Endothelial cell of umbilical vein (primary cell): ENCODE data around the gene ADAMTS12. TPM values are rescaled to one million over a fixed set of nuclear protein-coding genes. Genes with fewer than 3 reads are reported as not detected.

Experiments used
- BruUV-seq: library from RNA; stranded (reverse); fragments of 400-500 nt; replicated peaks from 2 replicates; lab custom pipeline; 2021; lab: Mats Ljungman, UMichigan
- CTCF ChIA-PET: fragments of 300-600, 350-600 bp; sonication (Branson Sonifier 250); formaldehyde crosslinking; loops from one replicate; lab custom pipeline; 2021; ENCODE audit warnings: antibody characterized with exemption, inconsistent platforms; lab: Charles Lee
- POLR2A ChIA-PET: fragments of 300-600, 350-600 bp; sonication (Branson Sonifier 250); formaldehyde crosslinking; loops from one replicate; lab custom pipeline; 2021; ENCODE audit warnings: antibody characterized with exemption, inconsistent platforms; lab: Charles Lee
- DNase-seq: peaks from one replicate; pipeline ENCODE4 v3.0.0-alpha.2; 2011; ENCODE audit warnings: low read depth, low spot score
- FAIRE-seq: peaks from 2 replicates; lab custom pipeline; 2011; peaks lifted over from hg19 to GRCh38; lab: Jason Lieb, UNC
- H2AFZ ChIP-seq: 2 replicates; pipeline ENCODE4 v1.6.0; 2012; ENCODE audit warnings: low read depth, low read length, control low read depth, inconsistent platforms
- H3K27ac ChIP-seq: 2 replicates; pipeline ENCODE4 v1.5.1; 2011; ENCODE audit warnings: low read depth, mild to moderate bottlenecking, control low read depth, low read length, moderate library complexity; ENCODE audit not compliant: insufficient read depth
- H3K27me3 ChIP-seq, 2 experiments: 2 replicates each; pipeline versions ENCODE4 v1.6.0 to v1.6.1; 2011; ENCODE audit warnings: low read length in 2 of 2, mixed read lengths in 1 of 2; ENCODE audit not compliant: control insufficient read depth in 2 of 2, insufficient read depth in 2 of 2
- H3K36me3 ChIP-seq, 2 experiments: 2 replicates in 1 of 2; 3 replicates in 1 of 2; pipeline ENCODE4 v1.5.1; 2011; ENCODE audit warnings: low read length in 2 of 2, mild to moderate bottlenecking in 1 of 2, moderate library complexity in 1 of 2; ENCODE audit not compliant: control insufficient read depth in 2 of 2, insufficient read depth in 2 of 2; ENCODE audit errors: extremely low read depth in 1 of 2
- H3K4me1 ChIP-seq: 3 replicates; pipeline ENCODE4 v1.5.1; 2011; ENCODE audit warnings: mild to moderate bottlenecking, low read length; ENCODE audit not compliant: control insufficient read depth, insufficient read depth; ENCODE audit errors: extremely low read depth
- H3K4me2 ChIP-seq: 2 replicates; pipeline ENCODE4 v1.6.1; 2011; ENCODE audit warnings: low read length, control low read depth, mixed read lengths; ENCODE audit not compliant: insufficient read depth
- H3K4me3 ChIP-seq, 3 experiments: fragments of 200-600 bp in 1 of 3; sonication (generic), shearing (Covaris generic) in 1 of 3; replicated peaks in 1 of 3; 2 replicates each; pipeline ENCODE4 v1.5.1; 2011 to 2016; ENCODE audit warnings: control low read depth in 3 of 3, low read length in 3 of 3, mild to moderate bottlenecking in 2 of 3, inconsistent platforms in 1 of 3, low read depth in 1 of 3, moderate library complexity in 1 of 3; ENCODE audit not compliant: insufficient read depth in 1 of 3
- H3K79me2 ChIP-seq: 2 replicates; pipeline ENCODE4 v1.6.0; 2012; ENCODE audit warnings: low read length, inconsistent platforms; ENCODE audit not compliant: control insufficient read depth, insufficient read depth
- H3K9ac ChIP-seq: replicated peaks from 2 replicates; pipeline ENCODE3; 2011; ENCODE audit warnings: low read length, control low read depth; ENCODE audit not compliant: insufficient read depth; ENCODE audit errors: extremely low read depth
- H3K9me1 ChIP-seq: replicated peaks from 3 replicates; pipeline ENCODE4 v1.6.0; 2011; ENCODE audit warnings: mild to moderate bottlenecking, low read length; ENCODE audit not compliant: control insufficient read depth, insufficient read depth; ENCODE audit errors: extremely low read depth
- H3K9me3 ChIP-seq: replicated peaks from 2 replicates; pipeline ENCODE4 v1.5.1; 2012; ENCODE audit warnings: low read length, inconsistent platforms; ENCODE audit not compliant: control insufficient read depth, insufficient read depth
- H4K20me1 ChIP-seq: replicated peaks from 2 replicates; pipeline ENCODE3; 2011; ENCODE audit warnings: mild to moderate bottlenecking, low read length; ENCODE audit not compliant: control insufficient read depth, insufficient read depth; ENCODE audit errors: extremely low read depth
- EZH2 ChIP-seq: IDR thresholded peaks from 2 replicates; pipeline ENCODE4 v1.6.1; 2012; ENCODE audit warnings: borderline replicate concordance, low read depth, mild to moderate bottlenecking, moderate library complexity, low read length, inconsistent platforms; ENCODE audit not compliant: severe bottlenecking
- FOS ChIP-seq: IDR thresholded peaks from 2 replicates; pipeline ENCODE4 v1.6.1; 2011; ENCODE audit warnings: mild to moderate bottlenecking, low read length, moderate library complexity, borderline replicate concordance; ENCODE audit not compliant: insufficient read depth
- GATA2 ChIP-seq: IDR thresholded peaks from 2 replicates; pipeline ENCODE4 v1.7.0; 2011; ENCODE audit warnings: low read depth, mild to moderate bottlenecking, moderate library complexity, mixed read lengths, low read length; ENCODE audit not compliant: insufficient read length, insufficient read depth
- JUN ChIP-seq: IDR thresholded peaks from 2 replicates; pipeline ENCODE4 v1.6.1; 2011; ENCODE audit warnings: borderline replicate concordance, low read depth; ENCODE audit not compliant: insufficient read length, insufficient read depth
- MYC ChIP-seq: IDR thresholded peaks from one replicate; pipeline ENCODE4 v1.6.1; 2011; ENCODE audit warnings: mild to moderate bottlenecking, low read depth, low read length
- POLR2A ChIP-seq: IDR thresholded peaks from 2 replicates; pipeline ENCODE4 v1.6.1; 2012; ENCODE audit warnings: low read depth, mild to moderate bottlenecking, control low read depth, low read length
- POLR2AphosphoS5 ChIP-seq: IDR thresholded peaks from 2 replicates; pipeline ENCODE4 v1.6.1; 2012; ENCODE audit warnings: low read depth, mild to moderate bottlenecking, control low read depth, low read length, moderate library complexity; ENCODE audit not compliant: insufficient read depth
- dilution Hi-C: fragments of 300-500 bp; cut with MboI; formaldehyde crosslinking; loops from one replicate; pipeline ENCODE4 v1.15.0; 2019; ENCODE audit warnings: low sequenced_read_pairs; ENCODE audit not compliant: extremely low pct_ligation_motif_present
- intact Hi-C: fragments of 100-400 bp; cut with micrococcal nuclease; formaldehyde crosslinking; loops from one replicate; pipeline ENCODE4 v1.10.0; 2022
- polyA plus RNA-seq, 4 experiments: library from polyadenylated mRNA; depleted of rRNA in 3 of 4; stranded (reverse) in 3 of 4; unstranded in 1 of 4; fragments of >200 nt; gene quantifications; 2 replicates each; pipeline versions ENCODE4 v1.2.1 to v1.2.3, GENCODE V29; 2011 to 2012; ENCODE audit warnings: missing spikeins in 1 of 4
- total RNA-seq: library from RNA; stranded (reverse); gene quantifications from 2 replicates; pipeline ENCODE4 v1.2.3, GENCODE V29; 2021
- TF ChIP-seq, protein P1 (sequence below), 2 donors: IDR thresholded peaks; 1 replicate in 1 of 2; 2 replicates in 1 of 2; pipeline ENCODE4 v1.5.1; 2011; ENCODE audit warnings: low read length in 2 of 2, mild to moderate bottlenecking in 2 of 2, moderate library complexity in 2 of 2, control low read depth in 1 of 2, inconsistent platforms in 1 of 2, low read depth in 1 of 2; ENCODE audit not compliant: insufficient read depth in 1 of 2; ENCODE audit errors: extremely low read depth in 1 of 2
- TF ChIP-seq, protein P2 (sequence below): IDR thresholded peaks from 2 replicates; pipeline ENCODE4 v1.6.1; 2011; ENCODE audit not compliant: insufficient read depth, insufficient read length

The ADAMTS12 gene
- total and polyA plus RNA-seq, 2 donors (not counting 3 experiments of a cell fraction or from before 2014, with no cell fraction given), result 0.88 TPM; not detected in 1

DNA sequence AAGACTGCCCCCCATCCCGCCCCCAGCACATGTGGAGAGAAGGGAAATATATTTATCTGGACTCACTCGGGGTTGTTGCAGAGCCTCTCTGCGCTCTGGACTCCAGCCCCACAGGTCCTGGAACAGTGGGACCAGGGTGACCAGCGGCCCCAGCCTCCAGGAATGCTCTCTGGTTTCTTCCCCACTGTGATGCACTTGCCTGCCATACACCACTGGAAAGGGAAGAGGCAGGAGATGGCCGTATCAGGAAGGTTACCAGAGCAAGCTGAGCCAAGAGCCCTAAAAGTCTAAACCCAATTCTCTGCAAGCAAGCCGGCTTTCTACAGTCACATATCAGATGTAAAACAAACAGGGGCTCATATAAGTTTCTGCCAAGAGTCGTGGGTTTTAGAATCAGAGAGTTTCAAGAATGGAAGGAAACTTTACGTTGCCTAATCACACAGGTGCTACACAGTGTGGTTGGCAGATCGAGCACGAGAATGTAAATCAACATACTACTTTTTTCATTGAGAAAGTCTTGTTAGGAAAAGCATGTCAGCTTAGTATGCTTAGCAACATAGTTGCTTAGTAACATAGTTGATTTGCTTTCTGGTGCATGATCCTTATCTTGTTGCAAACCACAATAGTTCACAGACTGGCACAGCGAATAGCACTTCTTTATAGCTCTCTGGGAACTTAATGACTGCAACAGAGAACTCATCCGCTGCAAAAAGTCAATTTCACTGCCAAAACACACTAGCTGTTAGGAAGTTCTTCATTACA, 249.9 kb downstream of the ADAMTS12 start:
- POLR2A ChIA-PET, result no interaction called here
- H3K4me1 ChIP-seq, result no peaks in the 10 kb centered on the region
- no peak for TF ChIP-seq JUN
- TF ChIP-seq MYC, result no peak
- TF ChIP-seq POLR2A, result no peak
- TF ChIP-seq, protein P1, sequence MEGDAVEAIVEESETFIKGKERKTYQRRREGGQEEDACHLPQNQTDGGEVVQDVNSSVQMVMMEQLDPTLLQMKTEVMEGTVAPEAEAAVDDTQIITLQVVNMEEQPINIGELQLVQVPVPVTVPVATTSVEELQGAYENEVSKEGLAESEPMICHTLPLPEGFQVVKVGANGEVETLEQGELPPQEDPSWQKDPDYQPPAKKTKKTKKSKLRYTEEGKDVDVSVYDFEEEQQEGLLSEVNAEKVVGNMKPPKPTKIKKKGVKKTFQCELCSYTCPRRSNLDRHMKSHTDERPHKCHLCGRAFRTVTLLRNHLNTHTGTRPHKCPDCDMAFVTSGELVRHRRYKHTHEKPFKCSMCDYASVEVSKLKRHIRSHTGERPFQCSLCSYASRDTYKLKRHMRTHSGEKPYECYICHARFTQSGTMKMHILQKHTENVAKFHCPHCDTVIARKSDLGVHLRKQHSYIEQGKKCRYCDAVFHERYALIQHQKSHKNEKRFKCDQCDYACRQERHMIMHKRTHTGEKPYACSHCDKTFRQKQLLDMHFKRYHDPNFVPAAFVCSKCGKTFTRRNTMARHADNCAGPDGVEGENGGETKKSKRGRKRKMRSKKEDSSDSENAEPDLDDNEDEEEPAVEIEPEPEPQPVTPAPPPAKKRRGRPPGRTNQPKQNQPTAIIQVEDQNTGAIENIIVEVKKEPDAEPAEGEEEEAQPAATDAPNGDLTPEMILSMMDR (IDR thresholded peaks at IDR 0.05; ENCODE audit: extremely low read depth in 1 of 2, insufficient read depth in 1 of 2, low read depth in 1 of 2, low read length in 2 of 2), result no peak
- TF ChIP-seq POLR2AphosphoS5, result no peak
- TF ChIP-seq FOS, result no peak
- TF ChIP-seq, protein P2, sequence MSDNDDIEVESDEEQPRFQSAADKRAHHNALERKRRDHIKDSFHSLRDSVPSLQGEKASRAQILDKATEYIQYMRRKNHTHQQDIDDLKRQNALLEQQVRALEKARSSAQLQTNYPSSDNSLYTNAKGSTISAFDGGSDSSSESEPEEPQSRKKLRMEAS, result no peak
- no peak for TF ChIP-seq GATA2
- TF ChIP-seq EZH2, result no peak
- H3K9ac ChIP-seq, result no peak overlapping the region
- no peak overlapping the region for H2AFZ ChIP-seq
- BruUV-seq, result no TSS peak
- no peak overlapping the region for H3K4me2 ChIP-seq
- CTCF ChIA-PET, result no interaction called here
- no peaks in the 10 kb centered on the region for H4K20me1 ChIP-seq
- FAIRE-seq (no peak), DNase-seq (no peak)
- H3K36me3 ChIP-seq, result no peaks in the 10 kb centered on the region
- dilution Hi-C loops, result no loop called here
- no peaks in the 10 kb centered on the region for H3K27me3 ChIP-seq
- no peaks in the 10 kb centered on the region for H3K9me3 ChIP-seq
- no peaks in the 10 kb centered on the region for H3K9me1 ChIP-seq
- H3K4me3 ChIP-seq, result no peak overlapping the region
- H3K27ac ChIP-seq, result no peak overlapping the region
- intact Hi-C loops, result loop anchor here (1.0 kb wide), 1 partner anchor 15 kb away; no protein-coding TSS in a partner anchor
- H3K79me2 ChIP-seq, result no peaks in the 10 kb centered on the region
